Prostate gland (tissue), 2 donors: Measurements from ENCODE around the gene SH3PXD2B. TPM values are rescaled to one million over a fixed set of nuclear protein-coding genes. Genes with fewer than 3 reads are reported as not detected.
A peak's percentile ranks its signal among the peaks of the same experiment; 100 is the strongest.

Experiments
- DNase-seq: peaks from one replicate; pipeline ENCODE4 v3.0.0-alpha.2; 2019; ENCODE audit warnings: low spot score
- H3K27ac ChIP-seq, 2 donors: fragments of 200-600 bp; sonication (generic); 2 replicates each; pipeline ENCODE4 v1.5.1; 2017 to 2019
- H3K27me3 ChIP-seq: fragments of 200-600 bp; sonication (generic); replicated peaks from 2 replicates; pipeline ENCODE4 v1.5.1; 2019; ENCODE audit not compliant: insufficient read depth
- H3K36me3 ChIP-seq, 2 donors: fragments of 200-600 bp; sonication (generic); 1 replicate in 1 of 2; 2 replicates in 1 of 2; pipeline versions ENCODE4 v1.5.1 to v1.8.1; 2017 to 2019
- H3K4me1 ChIP-seq: fragments of 200-600 bp; sonication (generic); replicated peaks from 2 replicates; pipeline ENCODE4 v1.5.1; 2019
- H3K4me3 ChIP-seq, 2 donors: fragments of 200-600 bp; sonication (generic); 2 replicates each; pipeline ENCODE4 v1.5.1; 2017 to 2019
- H3K9me3 ChIP-seq: fragments of 200-600 bp; sonication (generic); 2 replicates; pipeline ENCODE4 v1.5.1; 2017
- CTCF ChIP-seq, 4 experiments: fragments of 200-600 bp in 2 of 4; fragments of 450-650 bp in 2 of 4; sonication (generic) in 2 of 4; IDR thresholded peaks; 1 replicate in 3 of 4; 2 replicates in 1 of 4; pipeline ENCODE4 v1.5.1; 2016 to 2019; ENCODE audit warnings: antibody characterized with exemption in 4 of 4, mild to moderate bottlenecking in 2 of 4, moderate library complexity in 2 of 4
- POLR2A ChIP-seq: fragments of 450-650 bp; IDR thresholded peaks from one replicate; pipeline ENCODE4 v1.6.1; 2016; ENCODE audit warnings: antibody characterized with exemption, mild to moderate bottlenecking
- POLR2AphosphoS5 ChIP-seq: sonication (generic); formaldehyde crosslinking; IDR thresholded peaks from one replicate; pipeline ENCODE4 v1.6.1; 2017; ENCODE audit warnings: antibody characterized with exemption
- WGBS: methylation state at CpG from one replicate; pipeline ENCODE4 v1.1.5; 2018; 5-methylcytosine and 5-hydroxymethylcytosine counted together
- intact Hi-C: fragments of 100-400 bp; cut with DNase I; formaldehyde crosslinking; loops from one replicate; pipeline ENCODE4 v1.14.2; 2022
- total RNA-seq, 2 donors: library from RNA; depleted of rRNA; stranded (reverse); fragments of >200 nt; gene quantifications; one replicate each; pipeline ENCODE4 v1.1.0, GENCODE V29; 2016

SH3PXD2B gene
- total RNA-seq, 2 donors from 2014 or later: 15.8 to 38.0 TPM

GRCh38 chr5:172437445-172438318 lies 16.6 kb downstream of the SH3PXD2B start:
- H3K4me1 ChIP-seq: no peaks in the 10 kb centered on the region
- no peaks in the 10 kb centered on the region for H3K9me3 ChIP-seq
- DNase-seq: no peak
- no peaks in the 10 kb centered on the region for H3K36me3 ChIP-seq
- H3K27ac ChIP-seq: peak overlapping the region; percentile 33 to 44
- intact Hi-C loops: no loop called here
- 49% methylated on average over 14 of the region's 14 CpGs for WGBS
- no peaks in the 10 kb centered on the region for H3K27me3 ChIP-seq
- no peak overlapping the region for H3K4me3 ChIP-seq
- no peak for TF ChIP-seq POLR2A
- TF ChIP-seq CTCF (IDR thresholded peaks at IDR 0.05): no peak
- peak; percentile 4 for TF ChIP-seq POLR2AphosphoS5

GRCh38 chr5:172436879-172437369 lies 17.4 kb downstream of the SH3PXD2B start:
- no peaks in the 10 kb centered on the region for H3K9me3 ChIP-seq
- TF ChIP-seq CTCF (IDR thresholded peaks at IDR 0.05): no peak
- no peak for TF ChIP-seq POLR2A
- TF ChIP-seq POLR2AphosphoS5: no peak
- H3K27ac ChIP-seq: peak overlapping the region; percentile 33 to 44
- no peak for DNase-seq
- 84% methylated on average over 9 of the region's 9 CpGs for WGBS
- H3K4me1 ChIP-seq: no peaks in the 10 kb centered on the region
- intact Hi-C loops: no loop called here
- no peak overlapping the region for H3K4me3 ChIP-seq
- H3K27me3 ChIP-seq: no peaks in the 10 kb centered on the region
- no peaks in the 10 kb centered on the region for H3K36me3 ChIP-seq

GRCh38 chr5:172436078-172436878 lies 18.0 kb downstream of the SH3PXD2B start:
- TF ChIP-seq POLR2A (no peak), POLR2AphosphoS5 (no peak), CTCF (IDR thresholded peaks at IDR 0.05) (no peak)
- H3K4me3 ChIP-seq: no peak overlapping the region
- peak overlapping the region; percentile 33 to 44 for H3K27ac ChIP-seq
- 81% methylated on average over 12 of the region's 12 CpGs for WGBS
- no peaks in the 10 kb centered on the region for H3K9me3 ChIP-seq
- no peaks in the 10 kb centered on the region for H3K4me1 ChIP-seq
- intact Hi-C loops: no loop called here
- DNase-seq: no peak
- H3K27me3 ChIP-seq: no peaks in the 10 kb centered on the region
- H3K36me3 ChIP-seq: no peaks in the 10 kb centered on the region

- Histone ChIP-seq H3K27ac (peak overlapping the region in 1 of 2 donors; percentile 44), H3K4me3 (no peak overlapping the region), H3K36me3 (no peaks in the 10 kb centered on the region), H3K27me3 (no peaks in the 10 kb centered on the region), H3K9me3 (no peaks in the 10 kb centered on the region), H3K4me1 (no peaks in the 10 kb centered on the region)
- no peak for TF ChIP-seq CTCF (IDR thresholded peaks at IDR 0.05)
- TF ChIP-seq POLR2A: no peak
- TF ChIP-seq POLR2AphosphoS5: no peak
- WGBS: 73% methylated on average over 8 of the region's 8 CpGs
- no peak for DNase-seq
- intact Hi-C loops: no loop called here
These were observed 18.8 kb downstream of the SH3PXD2B start for GRCh38 chr5:172435362-172436077.
